ENCODE results near the gene ZNF385B.
A peak's percentile ranks its signal among the peaks of the same experiment; 100 is the strongest.

- peak; percentile 67 for TF ChIP-seq CTCF (IDR thresholded peaks at IDR 0.05; ENCODE audit: low read depth, low read length)
- no peak for TF ChIP-seq EZH2phosphoT487 (IDR thresholded peaks at IDR 0.05; ENCODE audit: low read depth)
Observed at GRCh38 chr2:179898873-179899272, 37.5 kb upstream of the ZNF385B start.
